ENCODE measurements around the gene JAZF1.

GRCh38 chr7:28166982-28167715 lies 13.4 kb downstream of the JAZF1 start:
- TF ChIP-seq, protein P1, sequence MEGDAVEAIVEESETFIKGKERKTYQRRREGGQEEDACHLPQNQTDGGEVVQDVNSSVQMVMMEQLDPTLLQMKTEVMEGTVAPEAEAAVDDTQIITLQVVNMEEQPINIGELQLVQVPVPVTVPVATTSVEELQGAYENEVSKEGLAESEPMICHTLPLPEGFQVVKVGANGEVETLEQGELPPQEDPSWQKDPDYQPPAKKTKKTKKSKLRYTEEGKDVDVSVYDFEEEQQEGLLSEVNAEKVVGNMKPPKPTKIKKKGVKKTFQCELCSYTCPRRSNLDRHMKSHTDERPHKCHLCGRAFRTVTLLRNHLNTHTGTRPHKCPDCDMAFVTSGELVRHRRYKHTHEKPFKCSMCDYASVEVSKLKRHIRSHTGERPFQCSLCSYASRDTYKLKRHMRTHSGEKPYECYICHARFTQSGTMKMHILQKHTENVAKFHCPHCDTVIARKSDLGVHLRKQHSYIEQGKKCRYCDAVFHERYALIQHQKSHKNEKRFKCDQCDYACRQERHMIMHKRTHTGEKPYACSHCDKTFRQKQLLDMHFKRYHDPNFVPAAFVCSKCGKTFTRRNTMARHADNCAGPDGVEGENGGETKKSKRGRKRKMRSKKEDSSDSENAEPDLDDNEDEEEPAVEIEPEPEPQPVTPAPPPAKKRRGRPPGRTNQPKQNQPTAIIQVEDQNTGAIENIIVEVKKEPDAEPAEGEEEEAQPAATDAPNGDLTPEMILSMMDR (IDR thresholded peaks at IDR 0.05): no peak
- no peak for TF ChIP-seq POLR2AphosphoS5 (IDR thresholded peaks at IDR 0.05)
- no peak for TF ChIP-seq POLR2A (IDR thresholded peaks at IDR 0.05)

Measured in breast epithelium (tissue), 3 donors.